ENCODE data around the gene POLR1G. TPM values are rescaled to one million over a fixed set of nuclear protein-coding genes. Genes with fewer than 3 reads are reported as not detected.

POLR1G gene
- polyA plus RNA-seq (2011; rRNA removed) (11.7 and 15.1 TPM in 2 replicates), polyA plus RNA-seq (2017; fragmentation: RNase III; extraction: RNeasy Plus Mini Kit Qiagen cat#74134 plus additional on column Dnase treatment) (28.2 to 34.0 TPM (median 31.2 TPM) in 3 replicates), polyA minus RNA-seq (2011; rRNA and poly(A)+ RNA removed) (7.0 and 9.0 TPM in 2 replicates)
- 22.5 and 22.8 TPM in 2 replicates for polyA plus RNA-seq (2012; cell fraction: cytosol; rRNA removed)
- 17.7 and 21.5 TPM in 2 replicates for polyA plus RNA-seq (2012; cell fraction: nucleus; rRNA removed)

DNA sequence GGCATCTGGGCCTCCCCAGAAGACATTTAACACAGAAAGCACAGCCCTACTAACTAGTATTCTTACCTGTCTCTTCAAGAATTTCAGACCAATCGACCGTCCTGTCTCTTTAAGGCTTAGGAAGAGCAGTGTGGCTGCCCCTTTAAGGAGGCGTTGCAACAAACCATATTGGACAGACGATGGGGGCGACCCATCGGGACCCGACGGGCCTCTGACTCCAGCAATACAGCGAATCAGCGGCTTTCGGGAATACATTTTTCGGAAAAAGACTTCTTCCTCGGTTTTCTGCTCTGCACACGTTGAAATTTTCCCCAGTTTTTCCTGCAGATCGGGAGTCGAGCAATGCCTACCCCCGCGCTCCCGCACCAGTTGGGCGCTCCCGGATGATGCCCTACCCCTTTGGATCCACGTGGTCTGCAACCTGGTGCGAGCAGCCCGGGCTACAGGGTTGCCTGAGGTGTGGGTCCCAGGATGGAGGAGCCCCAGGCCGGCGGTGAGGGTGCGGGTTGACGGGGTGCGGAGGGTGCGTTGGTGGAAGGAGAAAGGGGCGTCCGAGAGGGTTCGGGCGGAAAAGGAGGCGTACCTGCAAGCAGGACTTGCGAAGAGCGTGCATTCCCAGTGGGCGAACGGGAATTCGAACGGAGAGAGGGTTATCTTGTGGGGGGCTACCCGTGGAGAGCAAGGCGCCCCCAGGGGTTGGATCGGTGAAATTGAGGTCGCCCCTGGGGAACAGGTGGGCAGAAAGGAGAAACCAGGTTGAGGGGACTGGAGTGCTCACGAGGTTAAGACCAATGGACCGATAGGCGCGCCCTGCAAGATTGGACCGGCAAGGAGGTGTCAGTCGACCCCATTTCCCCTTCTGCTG, at the start of gene POLR1G:
Gene POLR1G (plus strand): TSS at position 419 of the 865 bp plus-strand sequence. CDS start 53 bp downstream, at position 472.
- ChIA-PET CTCF (interaction anchor here (0.9 to 3.1 kb wide), 8 partner anchors 8 to 236 kb away, joined by 3 to 17 read pairs (median 7); no protein-coding TSS in a partner anchor), POLR2A (interaction anchor here (0.8 to 1.4 kb wide), 10 partner anchors 8 to 229 kb away, joined by 3 to 7 read pairs (median 4); partner anchors contain the start of genes ERCC1 and TRAPPC6A)
- peak; percentile 92 to 98 for DNase-seq (ENCODE audit: low read depth in 1 of 2, low spot score in 1 of 2)
- peak; percentile 45 to 71 for ATAC-seq
- 1% methylated on average over 51 of the region's 51 CpGs for WGBS (ENCODE audit: missing lambda C conversion rate)
- Histone ChIP-seq H3K4me3 (peak within 1 kb of the TSS; percentile 66), H3K4me1 (peaks cover 39% of the 10 kb centered on the region), H3K27ac (peak within 1 kb of the TSS; percentile 94 to 96), H3K4me2 (peak within 1 kb of the TSS; percentile 86), H3K9me3 (no peaks in the 10 kb centered on the region)
- FAIRE-seq, result no peak
- TF ChIP-seq RARB (CRISPR knock-in tag; IDR thresholded peaks at IDR 0.05) (no peak), HOXB5 (CRISPR knock-in tag; IDR thresholded peaks at IDR 0.05) (peak; percentile 77; the same call in 1 of the 2 replicates), PHF8 (IDR thresholded peaks at IDR 0.05; ENCODE audit: borderline replicate concordance, low read depth) (peak; percentile 37; the same call in 1 of the 2 replicates), JUN (IDR thresholded peaks at IDR 0.05) (peak; percentile 80 to 92; a peak in 4 of 5 replicates), KDM1A (IDR thresholded peaks at IDR 0.05; ENCODE audit: low read depth) (no peak), HEYL (CRISPR knock-in tag; IDR thresholded peaks at IDR 0.05) (no peak), ZC3H11A (IDR thresholded peaks at IDR 0.05) (no peak), NFE2L2 (conservative IDR thresholded peaks at IDR 0.05; ENCODE audit: low read length) (no peak), POLR2AphosphoS2 (conservative IDR thresholded peaks at IDR 0.05; ENCODE audit: low read length) (peak; percentile 87; the same call in 1 of the 2 replicates), GATA3 (IDR thresholded peaks at IDR 0.05; ENCODE audit: borderline replicate concordance) (peak; percentile 95), CEBPB (IDR thresholded peaks at IDR 0.05) (no peak; a peak in 1 of 4 replicates), HOXA7 (CRISPR knock-in tag; IDR thresholded peaks at IDR 0.05) (0 out of 2 replicates have a peak, but pooled peaks have one; percentile 61), SMC3 (IDR thresholded peaks at IDR 0.05) (no peak), HDAC2 (IDR thresholded peaks at IDR 0.05) (no peak), MYC (IDR thresholded peaks at IDR 0.05; ENCODE audit: borderline replicate concordance, low read length) (peak; percentile 94), TP53 (CRISPR knock-in tag; IDR thresholded peaks at IDR 0.05) (peak; percentile 58; the same call in 1 of the 2 replicates), EHF (CRISPR knock-in tag; IDR thresholded peaks at IDR 0.05) (no peak), ZFP36 (IDR thresholded peaks at IDR 0.05; ENCODE audit: borderline replicate concordance, partially characterized antibody) (no peak), FOSB (CRISPR knock-in tag; IDR thresholded peaks at IDR 0.05) (0 out of 2 replicates have a peak, but pooled peaks have one; percentile 36), USF2 (IDR thresholded peaks at IDR 0.05) (peak; percentile 71), BHLHE40 (IDR thresholded peaks at IDR 0.05; ENCODE audit: low read depth, low read length) (peak; percentile 81), FOXS1 (CRISPR knock-in tag; IDR thresholded peaks at IDR 0.05) (no peak), CHD2 (IDR thresholded peaks at IDR 0.05; ENCODE audit: low read length, partially characterized antibody) (no peak), MAZ (IDR thresholded peaks at IDR 0.05; ENCODE audit: borderline replicate concordance, low read depth, low read length) (0 out of 2 replicates have a peak, but pooled peaks have one; percentile 22), RAD21 (conservative IDR thresholded peaks at IDR 0.05 in 1 of 2, IDR thresholded peaks at IDR 0.05 in 1 of 2) (no peak), ATOH8 (CRISPR knock-in tag; IDR thresholded peaks at IDR 0.05; ENCODE audit: low read depth) (0 out of 2 replicates have a peak, but pooled peaks have one; percentile 12), RCOR1 (IDR thresholded peaks at IDR 0.05; ENCODE audit: low read depth, low read length) (no peak), CBX2 (IDR thresholded peaks at IDR 0.05; ENCODE audit: borderline replicate concordance, low read depth) (no peak), FOSL2 (IDR thresholded peaks at IDR 0.05) (no peak), FOSL2 (CRISPR knock-in tag; IDR thresholded peaks at IDR 0.05) (peak; percentile 51; the same call in 1 of the 2 replicates), CHD4 (IDR thresholded peaks at IDR 0.05; ENCODE audit: borderline replicate concordance) (no peak), KDM5A (IDR thresholded peaks at IDR 0.05) (peak; percentile 68; the same call in 1 of the 2 replicates), TFCP2L1 (CRISPR knock-in tag; IDR thresholded peaks at IDR 0.05) (peak; percentile 26; the same call in 1 of the 2 replicates)
- TF ChIP-seq, protein P1, sequence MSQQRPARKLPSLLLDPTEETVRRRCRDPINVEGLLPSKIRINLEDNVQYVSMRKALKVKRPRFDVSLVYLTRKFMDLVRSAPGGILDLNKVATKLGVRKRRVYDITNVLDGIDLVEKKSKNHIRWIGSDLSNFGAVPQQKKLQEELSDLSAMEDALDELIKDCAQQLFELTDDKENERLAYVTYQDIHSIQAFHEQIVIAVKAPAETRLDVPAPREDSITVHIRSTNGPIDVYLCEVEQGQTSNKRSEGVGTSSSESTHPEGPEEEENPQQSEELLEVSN (IDR thresholded peaks at IDR 0.05; ENCODE audit: borderline replicate concordance, low read depth), result no peak; the same call in 1 of the 2 replicates
- TF ChIP-seq, protein P2, sequence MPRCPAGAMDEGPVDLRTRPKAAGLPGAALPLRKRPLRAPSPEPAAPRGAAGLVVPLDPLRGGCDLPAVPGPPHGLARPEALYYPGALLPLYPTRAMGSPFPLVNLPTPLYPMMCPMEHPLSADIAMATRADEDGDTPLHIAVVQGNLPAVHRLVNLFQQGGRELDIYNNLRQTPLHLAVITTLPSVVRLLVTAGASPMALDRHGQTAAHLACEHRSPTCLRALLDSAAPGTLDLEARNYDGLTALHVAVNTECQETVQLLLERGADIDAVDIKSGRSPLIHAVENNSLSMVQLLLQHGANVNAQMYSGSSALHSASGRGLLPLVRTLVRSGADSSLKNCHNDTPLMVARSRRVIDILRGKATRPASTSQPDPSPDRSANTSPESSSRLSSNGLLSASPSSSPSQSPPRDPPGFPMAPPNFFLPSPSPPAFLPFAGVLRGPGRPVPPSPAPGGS (IDR thresholded peaks at IDR 0.05), result peak; percentile 39; the same call in 1 of the 3 replicates
- TF ChIP-seq, protein P3, sequence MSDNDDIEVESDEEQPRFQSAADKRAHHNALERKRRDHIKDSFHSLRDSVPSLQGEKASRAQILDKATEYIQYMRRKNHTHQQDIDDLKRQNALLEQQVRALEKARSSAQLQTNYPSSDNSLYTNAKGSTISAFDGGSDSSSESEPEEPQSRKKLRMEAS (IDR thresholded peaks at IDR 0.05), result peak; percentile 98

All from A549 (cell line).